Mesenteric fat pad (tissue), 1 donor: ENCODE data around the gene GAP43. TPM values are rescaled to one million over a fixed set of nuclear protein-coding genes. Genes with fewer than 3 reads are reported as not detected.

Experiments used
- DNase-seq: peaks from one replicate; pipeline ENCODE4 v3.0.0-alpha.2; 2020; ENCODE audit warnings: low spot score
- total RNA-seq: library from RNA; stranded (reverse); fragmentation: NEBNext Ultra II Directional; extraction: Animal tissue kit (Norgen Biotek cat#: 25700); gene quantifications from one replicate; pipeline ENCODE4 v1.2.1, GENCODE V29; 2021
- donor health status: DM: yes; HTN: yes; CAD: no.

Gene GAP43
- total RNA-seq, 1 donor from 2014 or later: not detected

GRCh38 chr3:115758076-115758763 is 134.9 kb downstream of the GAP43 start:
- DNase-seq: no peak

GRCh38 chr3:115760716-115761115 is 137.4 kb downstream of the GAP43 start:
- DNase-seq: no peak

GRCh38 chr3:115761927-115762305 is 138.6 kb downstream of the GAP43 start:
- DNase-seq: no peak

GRCh38 chr3:115766587-115767482 is 143.5 kb downstream of the GAP43 start:
- no peak for DNase-seq

- DNase-seq: no peak
Observed at GRCh38 chr3:115768661-115769060, 145.4 kb downstream of the GAP43 start.
